Mesangial cell (primary cell): Measurements from ENCODE around the gene PCF11. TPM values are rescaled to one million over a fixed set of nuclear protein-coding genes. Genes with fewer than 3 reads are reported as not detected.

ENCODE experiments used
- total RNA-seq: library from RNA; depleted of rRNA; stranded (reverse); fragments of >200 nt; gene quantifications from 2 replicates; pipeline ENCODE4 v1.2.3, GENCODE V29; 2015

Gene PCF11
- total RNA-seq: 10.9 and 22.1 TPM in 2 replicates

GRCh38 chr11:83156996-83157593 is at the start of gene PCF11:
Gene PCF11, plus strand, starts transcription at chr11:83157131. Its CDS starts 309 bp downstream, at chr11:83157440.

GRCh38 chr11:83193315-83194280 is 36.7 kb downstream of the PCF11 start, which contains the start of gene ANKRD42:
Gene ANKRD42, plus strand, starts transcription at chr11:83193712. Its CDS starts 959 bp downstream, at chr11:83194671.

Other genes with a start within 250 kb of the PCF11 start
- gene RAB30, start 85.2 kb upstream of the PCF11 start, total RNA-seq: 2.4 and 3.7 TPM in 2 replicates
- gene ANKRD42, start 36.6 kb downstream of the PCF11 start, total RNA-seq: 3.7 and 5.7 TPM in 2 replicates
- 29.9 and 36.0 TPM in 2 replicates for gene CCDC90B, start 129.2 kb downstream of the PCF11 start, total RNA-seq